GM12872 (cell line): Measurements from ENCODE around the gene BBIP1.

ENCODE experiments used
- CTCF ChIP-seq: IDR thresholded peaks from 3 replicates; pipeline ENCODE4 v1.5.1; 2011; ENCODE audit warnings: low read depth, mild to moderate bottlenecking, low read length, moderate library complexity; ENCODE audit not compliant: insufficient read depth

The BBIP1 gene

GRCh38 chr10:110850099-110850498 lies 68.9 kb downstream of the BBIP1 start:
- no peak for TF ChIP-seq CTCF
